Fibroblast of skin of right quadriceps (primary cell): ENCODE measurements around the gene NOP14.
"Not testable (repeated sequence)": the region's sequence is repeated elsewhere in the genome, so short reads cannot be mapped to it uniquely, and the experiment has no call there.

ENCODE experiments used
- DNase-seq: peaks from one replicate; pipeline ENCODE4 v3.0.0-alpha.2; 2013

NOP14 gene

DNA sequence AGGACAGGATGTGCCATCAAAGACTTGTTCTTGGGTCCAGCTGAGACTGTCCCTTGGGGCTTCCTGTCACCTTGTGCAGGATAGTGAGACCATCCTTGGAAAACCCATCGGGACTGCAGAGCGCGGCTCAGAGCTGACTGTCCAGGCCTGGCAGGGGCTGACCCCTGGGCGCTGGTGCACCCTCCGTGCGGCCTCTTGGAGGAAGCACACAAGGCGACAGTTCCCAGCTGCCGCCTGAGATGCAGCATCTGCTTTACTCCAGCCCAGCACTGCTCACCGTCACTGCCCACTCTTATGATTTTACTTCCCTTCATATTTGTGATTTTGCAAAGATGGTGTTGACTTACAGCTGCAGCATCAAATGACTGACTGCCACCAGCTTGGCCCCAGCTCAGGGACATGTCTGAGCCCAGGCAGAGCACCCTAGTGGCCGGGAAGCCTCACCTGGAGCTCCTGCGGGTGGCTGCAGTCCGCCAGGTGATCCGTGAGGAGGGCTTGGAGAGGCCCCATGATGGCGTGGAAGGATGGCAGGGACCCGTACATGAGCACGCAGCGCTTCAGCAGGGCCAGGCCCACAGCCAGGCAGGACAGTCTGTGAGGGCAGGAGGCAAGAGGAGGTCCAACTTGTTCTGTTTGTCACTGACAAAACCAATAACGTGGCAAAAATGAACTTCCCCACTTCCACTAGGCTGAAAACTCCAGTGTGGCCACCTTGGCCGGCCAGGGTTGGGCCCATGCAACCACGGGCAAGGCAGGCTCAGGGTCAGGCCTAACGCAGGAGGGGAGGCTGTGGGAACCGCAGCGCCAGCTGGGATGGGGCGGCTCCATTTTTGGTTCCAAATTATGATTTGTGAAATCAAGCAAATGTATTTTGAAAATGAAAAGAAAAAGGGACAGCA, 21.8 kb downstream of the NOP14 start:
- no peak for DNase-seq

- no peak for DNase-seq
These were observed 22.7 kb downstream of the NOP14 start for GRCh38 chr4:2940267-2941137.

DNA sequence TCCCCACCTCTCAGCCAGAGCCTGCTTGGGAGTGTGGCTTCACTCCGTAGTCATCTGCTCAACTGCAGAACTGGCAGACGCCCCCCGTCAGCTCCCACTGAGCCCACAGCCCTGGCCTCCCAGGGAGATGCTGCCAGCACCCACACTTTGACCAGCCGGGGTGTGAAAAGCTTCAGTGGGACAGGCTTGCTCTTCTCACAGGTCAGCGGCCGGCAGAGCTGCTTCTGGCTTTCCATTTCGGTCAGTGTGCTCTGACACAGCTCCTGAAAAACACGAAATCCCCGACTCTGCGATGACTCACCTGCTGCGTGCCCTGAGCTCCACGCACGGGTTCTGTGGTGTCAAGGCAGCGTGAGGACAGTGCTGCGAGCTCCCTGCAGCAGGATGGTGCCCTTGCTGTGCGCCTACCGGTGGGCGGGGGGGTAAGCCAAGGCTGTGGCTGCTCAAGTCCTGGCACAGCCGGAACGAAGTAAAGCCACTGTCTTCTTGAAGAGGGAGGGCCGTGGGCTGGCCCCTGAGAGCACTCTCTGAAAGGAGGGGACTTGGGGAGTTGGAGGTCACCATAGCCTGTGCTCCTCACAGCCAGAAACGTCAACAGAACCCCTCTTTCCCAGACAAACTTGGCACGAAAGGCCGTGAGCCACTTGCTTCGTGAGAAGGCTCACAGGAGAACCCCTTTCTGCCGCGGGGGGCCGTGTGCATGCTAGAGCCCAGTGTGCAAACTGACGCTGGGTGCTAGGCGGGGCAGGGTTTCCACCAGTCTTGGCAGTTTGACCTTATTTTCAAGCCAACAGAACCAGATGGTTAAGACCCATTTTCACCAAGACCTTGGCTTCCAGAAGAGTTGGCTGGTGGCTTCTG, 23.6 kb downstream of the NOP14 start:
- no peak for DNase-seq

GRCh38 chr4:2938906-2939305, 24.3 kb downstream of the NOP14 start:
- no peak for DNase-seq

GRCh38 chr4:2938411-2938810, 24.8 kb downstream of the NOP14 start:
- DNase-seq, result not testable (repeated sequence)

DNA sequence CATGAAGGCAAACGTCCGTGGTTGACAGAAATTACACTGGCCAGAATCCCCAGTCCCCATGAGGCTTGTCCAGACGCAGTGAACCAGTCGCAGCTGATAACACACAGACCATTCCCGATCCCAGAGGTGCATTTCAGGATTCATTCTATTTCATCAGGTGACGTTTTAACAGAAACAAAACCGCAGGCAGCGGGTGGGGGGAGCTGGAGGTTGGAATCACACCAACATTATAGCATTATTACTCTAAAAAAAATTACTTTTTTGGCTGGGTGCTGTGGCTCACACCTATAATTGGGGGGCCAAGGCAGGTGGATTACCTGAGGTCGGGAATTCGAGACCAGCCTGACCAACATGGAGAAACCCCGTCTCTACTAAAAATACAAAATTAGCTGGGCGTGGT, 25.2 kb downstream of the NOP14 start:
- no peak for DNase-seq

DNA sequence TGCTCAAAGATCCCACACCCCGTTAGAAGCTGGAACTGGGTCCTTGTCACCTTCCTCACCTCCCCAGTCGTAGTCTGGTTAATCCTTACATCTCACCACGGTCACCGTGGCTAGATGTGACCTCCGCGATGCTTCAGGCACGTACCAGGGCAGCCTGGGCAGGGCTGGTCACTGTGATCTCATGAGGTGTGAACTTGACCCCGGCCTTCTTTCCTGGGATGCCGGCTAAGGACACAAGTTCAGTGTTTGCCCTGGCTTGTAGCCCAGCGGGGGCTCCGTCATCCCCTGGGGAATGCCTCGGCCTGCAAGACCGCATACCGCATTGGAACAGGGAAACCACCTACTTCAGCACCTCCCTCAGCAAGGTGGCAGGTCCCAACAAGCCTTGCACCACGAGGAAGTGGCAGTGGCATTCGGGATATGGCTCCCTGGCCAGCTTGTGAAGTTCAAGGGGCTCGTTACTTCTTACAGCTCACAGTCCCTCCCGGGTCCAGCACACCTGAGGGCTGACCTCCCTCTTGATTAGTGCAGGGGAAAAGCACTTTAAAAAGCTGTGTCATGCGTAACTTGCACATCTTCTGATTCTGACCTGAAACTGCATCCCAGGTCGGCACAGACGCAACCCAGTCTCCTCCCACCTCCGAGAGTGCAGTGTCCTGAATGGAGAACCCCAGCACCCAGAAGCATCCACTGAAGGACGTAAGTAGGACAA, 25.9 kb downstream of the NOP14 start:
- no peak for DNase-seq

GRCh38 chr4:2936773-2937145, 26.4 kb downstream of the NOP14 start:
- DNase-seq, result peak; percentile 52

GRCh38 chr4:2935762-2936743, 27.2 kb downstream of the NOP14 start:
- DNase-seq, result no peak

DNA sequence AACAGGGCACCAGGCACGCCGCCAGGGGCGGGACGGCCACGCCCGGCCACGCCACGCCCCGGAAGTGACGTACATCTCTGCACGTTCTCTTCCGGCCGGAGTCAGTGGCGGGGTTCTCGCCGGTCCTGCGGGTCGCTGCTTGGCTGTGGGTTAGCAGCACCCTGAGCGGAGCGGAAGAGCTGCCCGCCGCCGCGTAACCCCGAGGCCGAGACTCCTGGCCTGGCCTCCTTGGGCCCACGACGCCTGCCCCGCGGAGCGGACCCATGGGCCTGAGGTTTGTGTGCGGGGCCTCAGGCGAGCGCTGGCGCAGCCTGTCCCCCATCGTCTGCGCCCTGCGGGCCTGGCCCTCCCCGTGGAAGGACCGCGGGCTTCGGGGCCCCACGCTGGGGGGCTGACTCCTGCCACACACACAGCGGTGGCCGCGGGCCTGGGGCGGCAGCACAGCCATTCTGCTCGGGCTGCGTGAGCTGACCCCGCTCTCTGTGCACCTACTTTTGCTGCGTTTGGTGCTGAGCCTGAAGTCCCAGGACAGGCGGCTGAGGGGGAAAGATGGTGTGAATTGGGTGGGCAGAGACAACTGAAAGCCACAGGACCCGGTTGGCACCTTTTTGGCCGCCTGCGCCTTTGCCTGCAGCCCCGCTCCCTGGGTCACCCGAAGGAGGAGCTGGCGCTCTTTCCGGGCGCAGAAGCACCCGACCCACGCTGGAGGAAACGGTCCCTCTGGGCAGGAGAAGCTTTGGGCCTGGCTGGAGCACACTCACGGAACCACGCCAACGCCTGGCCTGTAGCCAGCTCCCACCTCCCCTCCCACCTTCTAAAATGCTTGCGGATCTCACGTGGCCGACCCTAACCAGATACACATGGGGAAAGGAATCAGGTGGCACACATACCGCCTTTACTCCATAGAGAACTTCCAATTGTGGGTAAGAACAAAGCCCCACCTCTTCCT, 28.1 kb downstream of the NOP14 start:
- DNase-seq, result peak; percentile 86

GRCh38 chr4:2934077-2934812, 29.0 kb downstream of the NOP14 start:
- peak; percentile 25 for DNase-seq

GRCh38 chr4:2933566-2934076, 29.6 kb downstream of the NOP14 start:
- no peak for DNase-seq

DNA sequence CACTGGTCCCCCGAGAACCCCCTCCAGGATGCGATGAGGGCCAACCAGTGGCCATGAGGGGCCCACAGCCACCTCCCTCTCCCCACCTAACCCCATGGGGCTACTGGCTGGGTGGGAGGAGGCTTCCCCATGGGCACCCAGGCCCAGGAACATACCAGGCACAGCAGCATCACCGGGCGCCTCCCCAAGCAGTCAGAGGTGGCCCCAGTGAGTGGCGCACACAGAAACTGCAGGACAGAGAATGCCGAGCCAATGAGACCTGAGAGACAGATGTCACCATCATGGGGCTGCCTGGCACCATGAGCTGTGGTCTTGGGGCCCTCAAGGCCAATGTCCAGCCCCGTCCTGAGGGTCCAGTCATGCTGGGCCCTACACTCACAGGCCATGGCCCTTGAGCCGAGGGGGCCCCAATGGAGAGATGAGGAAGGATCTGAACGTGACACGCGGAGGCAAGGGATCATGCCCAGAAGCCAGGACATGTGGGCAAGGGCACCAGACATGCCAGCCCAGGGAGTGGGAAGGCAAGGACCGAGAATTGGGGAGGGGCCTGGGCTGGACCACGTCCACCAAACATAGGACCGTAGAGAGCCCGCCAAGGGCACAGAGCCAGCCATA, 30.1 kb downstream of the NOP14 start:
- no peak for DNase-seq

GRCh38 chr4:2932321-2932950, 30.8 kb downstream of the NOP14 start:
- DNase-seq, result no peak

DNA sequence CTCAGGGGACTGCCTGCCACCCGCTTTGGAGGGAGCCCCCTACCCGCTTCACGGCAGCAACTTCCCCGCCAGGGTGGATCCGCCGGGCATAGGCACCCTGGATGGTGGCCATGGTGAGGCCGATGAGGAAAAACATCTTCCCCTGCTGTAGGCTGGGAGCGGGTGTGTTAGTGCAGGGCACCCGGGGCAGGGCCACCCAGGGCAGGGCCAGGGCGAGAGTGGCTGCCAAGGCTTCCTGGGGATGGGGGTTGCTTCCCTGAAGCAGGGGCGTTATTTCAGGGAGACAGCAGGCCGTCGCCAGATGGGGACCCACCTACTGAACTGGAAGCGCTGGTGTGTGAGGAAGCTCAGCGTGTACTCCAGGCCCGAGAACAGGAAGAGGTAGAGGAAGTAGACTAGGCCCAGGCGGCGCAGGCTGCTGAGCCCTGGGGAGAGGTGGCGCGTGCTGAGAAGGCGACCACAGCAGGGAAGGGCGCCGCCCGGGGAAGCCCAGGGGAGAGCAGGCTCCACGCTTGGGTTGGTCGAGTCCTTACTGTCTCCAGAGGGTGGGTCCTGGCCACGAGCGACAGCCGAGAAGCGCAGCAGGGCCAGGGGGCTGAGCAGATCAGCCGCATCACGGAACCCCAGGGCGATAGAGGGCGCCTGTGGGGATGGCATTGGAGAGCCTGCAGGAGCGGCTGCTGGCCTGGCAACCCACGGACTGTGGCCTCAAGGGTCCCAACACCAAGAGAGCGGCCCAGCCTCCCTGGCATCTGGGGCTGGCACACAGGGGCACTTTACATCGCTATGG, 31.5 kb downstream of the NOP14 start:
- DNase-seq, result no peak

- no peak for DNase-seq
These were observed 32.3 kb downstream of the NOP14 start for GRCh38 chr4:2930758-2931511.
